Neural progenitor cell (in vitro differentiated cells): Measurements from ENCODE around the gene GPX8.

Source experiments
- EZH2 ChIP-seq: fragments of 200-600 bp; sonication (generic); IDR thresholded peaks from 2 replicates; pipeline ENCODE4 v1.6.1; 2017; ENCODE audit warnings: antibody characterized with exemption, mild to moderate bottlenecking, moderate library complexity
- EZH2phosphoT487 ChIP-seq: fragments of 200-600 bp; sonication (generic); IDR thresholded peaks from 2 replicates; pipeline ENCODE4 v1.6.1; 2017; ENCODE audit warnings: antibody characterized with exemption
- TF ChIP-seq, protein P1 (sequence below): fragments of 200-600 bp; sonication (generic); IDR thresholded peaks from 2 replicates; pipeline ENCODE4 v1.5.1; 2017; ENCODE audit warnings: antibody characterized with exemption, mild to moderate bottlenecking

GRCh38 chr5:55113327-55113726 lies 46.6 kb upstream of the GPX8 start:
- TF ChIP-seq, protein P1, sequence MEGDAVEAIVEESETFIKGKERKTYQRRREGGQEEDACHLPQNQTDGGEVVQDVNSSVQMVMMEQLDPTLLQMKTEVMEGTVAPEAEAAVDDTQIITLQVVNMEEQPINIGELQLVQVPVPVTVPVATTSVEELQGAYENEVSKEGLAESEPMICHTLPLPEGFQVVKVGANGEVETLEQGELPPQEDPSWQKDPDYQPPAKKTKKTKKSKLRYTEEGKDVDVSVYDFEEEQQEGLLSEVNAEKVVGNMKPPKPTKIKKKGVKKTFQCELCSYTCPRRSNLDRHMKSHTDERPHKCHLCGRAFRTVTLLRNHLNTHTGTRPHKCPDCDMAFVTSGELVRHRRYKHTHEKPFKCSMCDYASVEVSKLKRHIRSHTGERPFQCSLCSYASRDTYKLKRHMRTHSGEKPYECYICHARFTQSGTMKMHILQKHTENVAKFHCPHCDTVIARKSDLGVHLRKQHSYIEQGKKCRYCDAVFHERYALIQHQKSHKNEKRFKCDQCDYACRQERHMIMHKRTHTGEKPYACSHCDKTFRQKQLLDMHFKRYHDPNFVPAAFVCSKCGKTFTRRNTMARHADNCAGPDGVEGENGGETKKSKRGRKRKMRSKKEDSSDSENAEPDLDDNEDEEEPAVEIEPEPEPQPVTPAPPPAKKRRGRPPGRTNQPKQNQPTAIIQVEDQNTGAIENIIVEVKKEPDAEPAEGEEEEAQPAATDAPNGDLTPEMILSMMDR: no peak
- TF ChIP-seq EZH2phosphoT487: no peak
- no peak for TF ChIP-seq EZH2
